Naive thymus-derived CD4-positive, alpha-beta T cell (primary cell): ENCODE results near the gene SHC2. TPM values are rescaled to one million over a fixed set of nuclear protein-coding genes. Genes with fewer than 3 reads are reported as not detected.

Experiments
- ATAC-seq: fragments of 150-1000 bp; cut with Tn5 transposase; 2 replicates; pipeline ENCODE4 v1.10.0; 2021; ENCODE audit warnings: mild to moderate bottlenecking, moderate library complexity
- CTCF ChIA-PET: fragments of 350-600 bp; sonication (Branson Sonifier 250); formaldehyde crosslinking; loops from one replicate; lab custom pipeline; 2021; ENCODE audit warnings: antibody characterized with exemption; lab: Charles Lee
- POLR2A ChIA-PET: fragments of 350-600 bp; sonication (Branson Sonifier 250); formaldehyde crosslinking; loops from one replicate; lab custom pipeline; 2021; ENCODE audit warnings: antibody characterized with exemption, inconsistent platforms; lab: Charles Lee
- DNase-seq, 9 donors: peaks; one replicate each; pipeline versions ENCODE4 v3.0.0 to v3.0.0-alpha.2; 2020 to 2022; ENCODE audit warnings: mixed read lengths in 1 of 9
- H3K27ac ChIP-seq: one replicate; pipeline ENCODE4 v1.7.0; 2013; ENCODE audit warnings: mild to moderate bottlenecking, low read depth, low read length, moderate library complexity
- H3K27me3 ChIP-seq, 2 donors: one replicate each; pipeline ENCODE4 v1.7.0; 2013; ENCODE audit warnings: low read length in 2 of 2, mild to moderate bottlenecking in 2 of 2, moderate library complexity in 2 of 2; ENCODE audit not compliant: control insufficient read depth in 2 of 2, insufficient read depth in 2 of 2
- H3K36me3 ChIP-seq, 3 experiments: 1 replicate in 2 of 3; 2 replicates in 1 of 3; pipeline ENCODE4 v1.7.0; 2013; ENCODE audit warnings: low read length in 3 of 3, mild to moderate bottlenecking in 3 of 3, moderate library complexity in 1 of 3; ENCODE audit not compliant: insufficient read depth in 3 of 3, control insufficient read depth in 2 of 3
- H3K4me1 ChIP-seq, 2 donors: one replicate each; pipeline ENCODE4 v1.7.0; 2013; ENCODE audit warnings: low read length in 2 of 2, mild to moderate bottlenecking in 2 of 2, moderate library complexity in 1 of 2; ENCODE audit not compliant: control insufficient read depth in 2 of 2, insufficient read depth in 2 of 2
- H3K4me3 ChIP-seq: 2 replicates; pipeline ENCODE4 v1.7.0; 2013; ENCODE audit warnings: mild to moderate bottlenecking, low read length
- H3K9me3 ChIP-seq, 3 experiments: 1 replicate in 2 of 3; 2 replicates in 1 of 3; pipeline ENCODE4 v1.7.0; 2013; ENCODE audit warnings: low read length in 3 of 3; ENCODE audit not compliant: control insufficient read depth in 2 of 3
- H3K27ac Mint-ChIP-seq, 9 donors: one replicate each; pipeline ENCODE4 v1.8.0; 2020 to 2022; ENCODE audit warnings: mixed read lengths in 9 of 9, mild to moderate bottlenecking in 8 of 9, moderate library complexity in 5 of 9, inconsistent platforms in 2 of 9
- H3K27me3 Mint-ChIP-seq, 5 donors: one replicate each; pipeline ENCODE4 v1.8.0; 2021 to 2022; ENCODE audit warnings: mixed read lengths in 5 of 5, mild to moderate bottlenecking in 1 of 5
- H3K36me3 Mint-ChIP-seq, 5 donors: one replicate each; pipeline ENCODE4 v1.8.0; 2020 to 2022; ENCODE audit warnings: mixed read lengths in 5 of 5, mild to moderate bottlenecking in 3 of 5, inconsistent platforms in 1 of 5
- H3K4me1 Mint-ChIP-seq, 7 donors: one replicate each; pipeline ENCODE4 v1.8.0; 2020 to 2022; ENCODE audit warnings: mixed read lengths in 7 of 7, mild to moderate bottlenecking in 3 of 7, inconsistent platforms in 1 of 7
- H3K4me3 Mint-ChIP-seq, 10 donors: one replicate each; pipeline ENCODE4 v1.8.0; 2020 to 2022; ENCODE audit warnings: mild to moderate bottlenecking in 10 of 10, mixed read lengths in 10 of 10, moderate library complexity in 6 of 10, inconsistent platforms in 2 of 10
- H3K9me3 Mint-ChIP-seq, 11 donors: one replicate each; pipeline ENCODE4 v1.8.0; 2020 to 2022; ENCODE audit warnings: mixed read lengths in 11 of 11, mild to moderate bottlenecking in 4 of 11, inconsistent platforms in 1 of 11, moderate library complexity in 1 of 11
- intact Hi-C, 2 donors: fragments of 100-400 bp; cut with micrococcal nuclease; formaldehyde crosslinking; loops; one replicate each; pipeline ENCODE4 v1.15.1; 2023
- polyA plus RNA-seq, 2 donors: library from polyadenylated mRNA; unstranded; fragments of 300-500 nt; fragmentation: Illumina TruSeq; gene quantifications; one replicate each; pipeline ENCODE4 v1.2.3, GENCODE V29; 2021
- total RNA-seq, 6 experiments: library from RNA in 5 of 6; stranded (reverse) in 5 of 6; gene quantifications; 1 replicate in 5 of 6; 2 replicates in 1 of 6; pipeline ENCODE4 v1.2.3 and lab custom pipeline; 2021 to 2026

The SHC2 gene
- total and polyA plus RNA-seq, 7 experiments from 2014 or later = 0.82 to 2.3 (median 2.1) TPM; not detected in 4

- Histone ChIP-seq H3K4me3 (no peak overlapping the region), H3K27me3 (no peaks in the 10 kb centered on the region), H3K9me3 (no peaks in the 10 kb centered on the region), H3K4me1 (no peaks in the 10 kb centered on the region), H3K27ac (no peak overlapping the region), H3K36me3 (no peaks in the 10 kb centered on the region)
- ATAC-seq = no peak
- H3K36me3 Mint-ChIP-seq = no peaks in the 10 kb centered on the region
- ChIA-PET CTCF (no interaction called here), POLR2A (no interaction called here)
- H3K27me3 Mint-ChIP-seq = peaks cover 5 to 53% (median 43%) of the 10 kb centered on the region in 5 donors
- H3K9me3 Mint-ChIP-seq = peaks cover 0 to 1% (median 0%) of the 10 kb centered on the region in 11 donors
- H3K27ac Mint-ChIP-seq = no peak overlapping the region
- no peaks in the 10 kb centered on the region for H3K4me1 Mint-ChIP-seq
- intact Hi-C loops = no loop called here
- no peak for DNase-seq
- no peak overlapping the region for H3K4me3 Mint-ChIP-seq
Measured at GRCh38 chr19:367963-368629, 92.7 kb downstream of the SHC2 start.

DNA sequence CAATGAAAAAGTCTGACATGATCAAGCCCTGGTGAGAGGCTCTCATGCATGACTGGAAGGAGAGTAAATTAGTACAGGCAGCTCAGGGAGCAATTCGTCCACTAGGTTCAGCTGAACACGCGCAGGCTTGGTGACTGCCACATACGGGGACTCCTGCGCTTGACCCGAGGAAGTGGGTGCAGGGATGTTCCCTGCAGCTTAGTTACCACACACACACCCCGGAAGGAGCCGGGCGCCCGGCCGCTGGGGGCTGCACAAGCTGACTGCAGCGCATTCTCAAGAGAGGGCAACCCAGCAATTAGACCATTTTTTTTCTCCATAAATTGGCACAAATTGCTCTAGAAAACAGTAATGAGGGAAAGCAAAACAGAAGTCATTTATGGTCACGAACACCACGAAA lies 93.3 kb downstream of the SHC2 start:
- Histone ChIP-seq H3K4me3 (no peak overlapping the region), H3K4me1 (no peaks in the 10 kb centered on the region), H3K36me3 (no peaks in the 10 kb centered on the region), H3K9me3 (no peaks in the 10 kb centered on the region), H3K27me3 (no peaks in the 10 kb centered on the region), H3K27ac (no peak overlapping the region)
- Mint-ChIP-seq H3K4me1 (no peaks in the 10 kb centered on the region), H3K27ac (no peak overlapping the region), H3K27me3 (peaks cover 5 to 53% (median 43%) of the 10 kb centered on the region in 5 donors), H3K4me3 (no peak overlapping the region), H3K9me3 (peaks cover 0 to 1% (median 0%) of the 10 kb centered on the region in 11 donors), H3K36me3 (no peaks in the 10 kb centered on the region)
- intact Hi-C loops = no loop called here
- DNase-seq (no peak), ATAC-seq (no peak)
- ChIA-PET CTCF (no interaction called here), POLR2A (no interaction called here)

DNA sequence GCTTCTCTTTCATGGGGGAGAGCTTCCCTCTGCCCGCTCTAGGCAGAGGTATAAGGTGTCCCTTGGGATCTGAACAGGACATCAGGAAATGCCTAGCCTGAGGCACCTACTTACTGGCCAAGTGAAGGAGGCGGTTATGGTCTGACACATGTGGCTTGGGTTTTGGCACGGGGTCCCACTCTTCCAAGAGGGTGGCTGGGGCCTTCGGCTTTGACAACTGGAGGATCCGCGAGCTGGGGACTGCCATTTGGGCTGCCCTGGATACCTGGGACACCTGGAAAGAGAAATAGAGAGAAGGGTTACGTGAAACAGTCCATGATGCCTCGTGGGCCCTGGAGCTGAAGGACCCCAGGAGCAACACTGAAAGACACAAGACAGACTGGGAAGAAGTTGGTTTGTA lies 93.9 kb downstream of the SHC2 start:
- POLR2A ChIA-PET = no interaction called here

More for the DNA sequence above, 93.9 kb downstream of the SHC2 start:
- DNase-seq = no peak
- H3K9me3 Mint-ChIP-seq = peaks cover 0 to 1% (median 0%) of the 10 kb centered on the region in 11 donors
- Histone ChIP-seq H3K27me3 (no peaks in the 10 kb centered on the region), H3K36me3 (no peaks in the 10 kb centered on the region), H3K27ac (no peak overlapping the region), H3K9me3 (no peaks in the 10 kb centered on the region), H3K4me1 (no peaks in the 10 kb centered on the region), H3K4me3 (no peak overlapping the region)
- CTCF ChIA-PET = no interaction called here
- intact Hi-C loops = no loop called here
- ATAC-seq = no peak
- no peak overlapping the region for H3K4me3 Mint-ChIP-seq
- H3K4me1 Mint-ChIP-seq = no peaks in the 10 kb centered on the region
- peaks cover 5 to 53% (median 38%) of the 10 kb centered on the region in 5 donors for H3K27me3 Mint-ChIP-seq
- no peak overlapping the region for H3K27ac Mint-ChIP-seq
- no peaks in the 10 kb centered on the region for H3K36me3 Mint-ChIP-seq

Other genes starting within 250 kb of the SHC2 start
- under 1 TPM in 1 of 5 experiments, not detected in 4; 0.24 TPM for gene PLPP2, start 169.6 kb downstream of the SHC2 start, total RNA-seq
- gene PLPP2, start 169.6 kb downstream of the SHC2 start, polyA plus RNA-seq = not detected
- gene MIER2, start 116.2 kb downstream of the SHC2 start, total RNA-seq = 10 to 100 TPM; 16.0 to 24.6 (median 17.7) TPM
- gene MIER2, start 116.2 kb downstream of the SHC2 start, polyA plus RNA-seq = 1 to 10 TPM; 3.9 to 7.8 TPM
- gene C2CD4C, start 51.9 kb downstream of the SHC2 start, total RNA-seq = not detected
- gene C2CD4C, start 51.9 kb downstream of the SHC2 start, polyA plus RNA-seq = not detected
- 1 to 10 TPM in 2 of 5 experiments, under 1 TPM in 2, not detected in 1; 0.24 to 1.8 (median 0.83) TPM for gene MADCAM1, start 35.5 kb upstream of the SHC2 start, total RNA-seq
- under 1 TPM in 1 of 2 donors, not detected in 1; 0.12 TPM for gene MADCAM1, start 35.5 kb upstream of the SHC2 start, polyA plus RNA-seq
- 10 to 100 TPM; 21.6 to 34.5 (median 22.7) TPM for gene TPGS1, start 46.5 kb upstream of the SHC2 start, total RNA-seq
- gene TPGS1, start 46.5 kb upstream of the SHC2 start, polyA plus RNA-seq = 10 to 100 TPM; 24.2 to 36.4 TPM
- 10 to 100 TPM; 39.0 to 47.3 (median 45.8) TPM for gene CDC34, start 70.7 kb upstream of the SHC2 start, total RNA-seq
- gene CDC34, start 70.7 kb upstream of the SHC2 start, polyA plus RNA-seq = 10 to 100 TPM; 20.4 to 41.4 TPM
- gene GZMM, start 83.0 kb upstream of the SHC2 start, total RNA-seq = 10 to 100 TPM; 30.0 to 81.4 (median 67.8) TPM
- 100 to 1,000 TPM; 138 to 181 TPM for gene GZMM, start 83.0 kb upstream of the SHC2 start, polyA plus RNA-seq
- 100 to 1,000 TPM; 109 to 247 (median 120) TPM for gene BSG, start 111.6 kb upstream of the SHC2 start, total RNA-seq
- gene BSG, start 111.6 kb upstream of the SHC2 start, polyA plus RNA-seq = 100 to 1,000 TPM; 246 to 349 TPM
- 1 to 10 TPM in 4 of 5 experiments, under 1 TPM in 1; 0.93 to 2.6 (median 2.2) TPM for gene HCN2, start 128.8 kb upstream of the SHC2 start, total RNA-seq
- not detected for gene HCN2, start 128.8 kb upstream of the SHC2 start, polyA plus RNA-seq
- gene POLRMT, start 172.5 kb upstream of the SHC2 start, total RNA-seq = 100 to 1,000 TPM in 1 of 5 experiments, 10 to 100 TPM in 4; 61.2 to 105 (median 71.3) TPM
- gene POLRMT, start 172.5 kb upstream of the SHC2 start, polyA plus RNA-seq = 10 to 100 TPM; 37.4 to 51.8 TPM
- gene FGF22, start 178.8 kb upstream of the SHC2 start, total RNA-seq = 1 to 10 TPM in 2 of 5 experiments, under 1 TPM in 2, not detected in 1; 0.17 to 1.8 (median 0.95) TPM
- gene FGF22, start 178.8 kb upstream of the SHC2 start, polyA plus RNA-seq = not detected
- 100 to 1,000 TPM in 3 of 5 experiments, 10 to 100 TPM in 2; 75.1 to 110 (median 101) TPM for gene RNF126, start 202.2 kb upstream of the SHC2 start, total RNA-seq
- 10 to 100 TPM; 55.3 to 70.3 TPM for gene RNF126, start 202.2 kb upstream of the SHC2 start, polyA plus RNA-seq
- gene FSTL3, start 215.4 kb upstream of the SHC2 start, total RNA-seq = 1 to 10 TPM; 3.1 to 6.4 (median 5.0) TPM
- 1 to 10 TPM; 2.7 to 2.8 TPM for gene FSTL3, start 215.4 kb upstream of the SHC2 start, polyA plus RNA-seq
- gene PRSS57, start 234.4 kb upstream of the SHC2 start, total RNA-seq = 1 to 10 TPM in 1 of 5 experiments, under 1 TPM in 1, not detected in 3; 0.27 to 2.1 TPM
- not detected for gene PRSS57, start 234.4 kb upstream of the SHC2 start, polyA plus RNA-seq
- 1 to 10 TPM in 1 of 5 experiments, not detected in 4; 1.0 TPM for gene PALM, start 247.9 kb upstream of the SHC2 start, total RNA-seq
- gene PALM, start 247.9 kb upstream of the SHC2 start, polyA plus RNA-seq = not detected